ENCODE measurements around the gene RPL13A.

Gene RPL13A

GRCh38 chr19:49512970-49513745 lies 25.8 kb downstream of the RPL13A start:
- peak in 1 of 2 donors; percentile 26 for DNase-seq

- no peak for DNase-seq
Observed at GRCh38 chr19:49513746-49514118, 26.3 kb downstream of the RPL13A start.

GRCh38 chr19:49514151-49514550 lies 26.7 kb downstream of the RPL13A start:
- no peak for DNase-seq

- DNase-seq, result peak; percentile 97 to 98
Observed at GRCh38 chr19:49515767-49516166, 28.4 kb downstream of the RPL13A start.

- no peak for DNase-seq
Observed at GRCh38 chr19:49518033-49518432, 30.6 kb downstream of the RPL13A start.

GRCh38 chr19:49520705-49521319 lies 33.4 kb downstream of the RPL13A start:
- no peak for DNase-seq

DNA sequence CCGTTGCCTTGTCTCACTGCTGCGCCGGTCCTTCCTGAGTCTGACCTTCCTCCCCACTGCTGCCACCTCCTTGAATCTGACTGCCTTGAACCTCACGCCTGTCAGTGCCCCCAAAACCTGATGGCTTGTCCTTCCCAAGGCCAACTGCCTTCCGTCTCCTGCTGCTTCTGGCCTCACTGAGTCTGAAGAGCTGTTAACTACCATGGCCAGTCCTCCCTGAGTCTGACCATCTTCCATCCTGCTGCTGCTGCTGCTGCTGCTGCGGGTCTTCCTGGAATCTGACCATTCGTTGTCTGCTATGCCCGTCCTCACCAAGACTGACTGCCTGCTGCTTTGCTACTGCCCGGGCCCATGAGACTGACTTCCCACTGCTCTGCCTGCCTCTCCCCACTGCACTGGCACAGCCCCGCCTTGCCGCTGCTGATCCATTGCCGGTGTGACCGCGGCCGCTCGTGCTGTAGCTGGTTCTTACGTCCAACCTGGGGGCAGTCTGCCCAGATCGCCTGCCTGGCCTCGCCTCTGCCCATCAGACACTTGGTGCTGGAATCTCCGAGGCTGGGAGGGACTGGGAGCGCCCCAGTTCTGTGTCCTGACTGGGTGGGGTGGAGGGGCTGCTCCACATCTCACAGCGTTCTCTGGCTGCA lies 37.5 kb downstream of the RPL13A start:
- DNase-seq, result no peak

DNA sequence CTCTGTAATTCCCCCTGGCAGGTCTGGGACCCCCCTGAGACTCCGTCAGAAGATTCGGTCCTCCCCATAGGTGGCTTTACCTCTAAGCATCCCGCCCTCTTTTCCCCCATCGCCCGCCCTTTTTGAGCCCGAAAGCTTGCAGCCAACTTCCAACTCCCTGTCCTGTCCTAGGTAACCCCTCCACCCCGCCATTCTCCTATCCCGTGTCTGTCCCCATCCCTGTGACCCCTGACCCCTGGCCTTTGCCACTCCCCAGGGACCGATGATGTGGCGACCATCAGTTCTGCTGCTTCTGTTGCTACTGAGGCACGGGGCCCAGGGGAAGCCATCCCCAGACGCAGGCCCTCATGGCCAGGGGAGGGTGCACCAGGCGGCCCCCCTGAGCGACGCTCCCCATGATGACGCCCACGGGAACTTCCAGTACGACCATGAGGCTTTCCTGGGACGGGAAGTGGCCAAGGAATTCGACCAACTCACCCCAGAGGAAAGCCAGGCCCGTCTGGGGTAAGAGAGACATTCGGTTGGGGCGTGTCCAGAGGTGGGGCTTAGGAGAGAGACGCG lies 40.9 kb downstream of the RPL13A start:
- no peak for DNase-seq

GRCh38 chr19:49530708-49531107 lies 43.3 kb downstream of the RPL13A start:
- DNase-seq, result no peak

- DNase-seq, result peak; percentile 57 to 76
Observed at GRCh38 chr19:49533551-49534488, 46.4 kb downstream of the RPL13A start.

DNA sequence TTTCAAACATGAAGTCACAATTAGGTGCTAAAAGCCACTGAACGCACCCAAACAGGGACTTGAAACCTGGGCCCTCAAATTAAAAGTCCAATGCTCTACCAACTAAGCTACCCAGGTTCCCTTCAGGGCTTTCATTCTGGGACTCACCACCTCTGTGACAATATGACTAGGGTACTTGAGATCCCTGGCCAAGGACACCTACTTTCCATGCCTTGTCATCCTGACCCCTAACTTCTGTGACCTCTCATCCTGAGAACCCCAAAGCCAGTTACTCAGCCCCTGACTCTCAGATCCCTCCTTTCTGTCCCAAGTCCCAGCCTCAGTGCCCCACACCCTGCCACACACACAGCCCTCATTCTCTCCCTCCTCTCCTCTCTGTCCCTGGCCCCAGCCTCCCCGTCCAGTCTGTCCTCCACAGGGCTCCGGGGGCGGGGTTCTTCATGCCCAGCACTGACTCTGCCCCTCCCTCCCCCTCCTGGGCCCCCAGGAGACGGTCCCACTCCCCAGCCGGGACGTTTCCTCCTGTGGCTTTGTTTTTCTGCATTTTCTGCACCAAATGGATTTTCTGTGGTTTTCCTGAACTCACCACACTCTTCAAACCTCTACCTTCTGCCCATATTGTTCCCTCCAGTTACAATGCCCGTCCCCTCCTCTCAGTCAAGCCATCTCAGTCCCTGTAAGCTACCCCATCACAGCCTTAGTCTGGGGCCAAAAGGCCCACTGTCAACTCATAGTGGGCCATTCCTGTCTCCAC lies 47.4 kb downstream of the RPL13A start:
- DNase-seq, result no peak

GRCh38 chr19:49536921-49537462 lies 49.6 kb downstream of the RPL13A start:
- DNase-seq, result no peak

- DNase-seq, result no peak
Observed at GRCh38 chr19:49538643-49539042, 51.2 kb downstream of the RPL13A start.

DNA sequence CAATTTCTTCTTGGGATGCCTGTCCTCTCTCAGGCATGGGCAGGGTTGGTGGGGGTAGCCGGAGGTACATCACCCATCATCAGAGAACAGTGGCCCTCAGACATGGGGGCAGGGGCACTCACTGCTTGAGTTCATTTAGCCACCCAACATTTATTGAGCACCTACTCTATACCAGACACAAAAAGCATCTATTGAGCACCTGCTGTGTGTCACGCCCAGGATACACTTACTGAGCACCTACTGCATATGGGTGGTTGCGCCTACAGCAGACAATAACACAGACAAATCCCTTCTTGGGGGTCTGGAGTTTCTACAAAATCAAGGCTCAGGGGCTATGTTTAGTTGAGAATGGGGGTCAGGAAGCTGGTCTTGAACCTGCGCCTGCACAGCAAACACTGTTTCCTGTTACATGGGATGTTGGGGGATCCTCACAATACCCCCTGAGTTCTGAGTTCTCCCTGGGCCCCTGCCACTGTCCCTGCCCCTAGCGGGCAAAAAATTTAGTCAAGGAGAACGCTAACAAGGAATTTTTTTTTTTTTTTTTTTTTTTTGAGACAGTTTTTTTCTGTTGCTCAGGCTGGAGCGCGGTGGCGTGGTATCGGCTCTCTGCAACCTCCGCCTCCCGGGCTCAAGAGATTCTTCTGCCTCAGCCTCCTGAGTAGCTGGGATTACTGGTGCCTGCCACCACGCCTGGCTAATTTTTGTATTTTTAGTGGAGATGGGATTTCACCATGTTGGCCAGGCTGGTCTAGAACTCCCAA lies 52.0 kb downstream of the RPL13A start:
- no peak for DNase-seq

All from inflammatory macrophage (primary cell).